GM12878 (cell line): Measurements from ENCODE around the gene SOX5.

Experiments used
- CTCF ChIP-seq, 3 experiments: IDR thresholded peaks in 2 of 3; conservative IDR thresholded peaks in 1 of 3; 2 replicates each; pipeline ENCODE4 v1.5.1; 2011; ENCODE audit warnings: low read depth in 3 of 3, low read length in 3 of 3, mild to moderate bottlenecking in 3 of 3, control low read depth in 2 of 3, moderate library complexity in 2 of 3, inconsistent platforms in 1 of 3, mixed read lengths in 1 of 3; ENCODE audit not compliant: control insufficient read depth in 2 of 3, insufficient read depth in 1 of 3; ENCODE audit errors: extremely low read depth in 1 of 3
- E2F8 ChIP-seq: fragments of 450-650 bp; IDR thresholded peaks from 2 replicates; pipeline ENCODE4 v1.6.1; 2018; ENCODE audit warnings: mild to moderate bottlenecking, low read depth, moderate library complexity; ENCODE audit not compliant: partially characterized antibody
- JUND ChIP-seq: IDR thresholded peaks from 2 replicates; pipeline ENCODE4 v1.6.1; 2012; ENCODE audit warnings: low read depth, mild to moderate bottlenecking, low read length, improper control_type of control experiment, moderate library complexity
- MAX ChIP-seq: IDR thresholded peaks from 2 replicates; pipeline ENCODE4 v1.6.1; 2012; ENCODE audit warnings: low read depth, low read length, improper control_type of control experiment
- MLLT1 ChIP-seq: fragments of 450-650 bp; IDR thresholded peaks from 2 replicates; pipeline ENCODE4 v1.6.1; 2016; ENCODE audit warnings: mild to moderate bottlenecking
- MTA3 ChIP-seq: IDR thresholded peaks from 2 replicates; pipeline ENCODE4 v1.6.1; 2012; ENCODE audit warnings: low read length, inconsistent platforms, borderline replicate concordance
- NFIC ChIP-seq: IDR thresholded peaks from 2 replicates; pipeline ENCODE4 v1.6.1; 2012; ENCODE audit warnings: low read depth, mild to moderate bottlenecking, inconsistent platforms, low read length, moderate library complexity
- POLR2A ChIP-seq: IDR thresholded peaks from 2 replicates; pipeline ENCODE4 v1.6.1; 2011; ENCODE audit warnings: low read depth, mild to moderate bottlenecking, low read length
- POLR2AphosphoS5 ChIP-seq: IDR thresholded peaks from 2 replicates; pipeline ENCODE4 v1.6.1; 2011; ENCODE audit warnings: mild to moderate bottlenecking, low read length, inconsistent platforms
- ZBTB33 ChIP-seq: fragments of 450-650 bp; IDR thresholded peaks from 2 replicates; pipeline ENCODE4 v1.6.1; 2017; ENCODE audit warnings: mild to moderate bottlenecking

- no peak for TF ChIP-seq CTCF (IDR thresholded peaks at IDR 0.05 in 2 of 3, conservative IDR thresholded peaks at IDR 0.05 in 1 of 3; ENCODE audit: control insufficient read depth in 2 of 3, extremely low read depth in 1 of 3, insufficient read depth in 1 of 3, low read depth in 3 of 3, low read length in 3 of 3)
- TF ChIP-seq POLR2AphosphoS5 = no peak
- TF ChIP-seq POLR2A = no peak
- TF ChIP-seq JUND = no peak
- TF ChIP-seq ZBTB33 = no peak
- no peak for TF ChIP-seq MLLT1
- TF ChIP-seq NFIC = no peak
- TF ChIP-seq MAX = no peak
- no peak for TF ChIP-seq MTA3
- TF ChIP-seq E2F8 = no peak
Observed at GRCh38 chr12:23662966-23663365, 286.5 kb downstream of the SOX5 start.
